WERI-Rb-1 (cell line): ENCODE measurements around the gene TRIM6.
"Not testable (repeated sequence)": the region's sequence is repeated elsewhere in the genome, so short reads cannot be mapped to it uniquely, and the experiment has no call there.

Experiments used
- DNase-seq: peaks from one replicate; pipeline ENCODE4 v3.0.0-alpha.2; 2020
- H3K27ac ChIP-seq: fragments of 250-450 bp; sonication (Bioruptor Pico); 2 replicates; pipeline ENCODE4 v1.5.1; 2020; ENCODE audit warnings: mild to moderate bottlenecking, moderate library complexity
- H3K27me3 ChIP-seq: fragments of 250-450 bp; sonication (Bioruptor Pico); 2 replicates; pipeline ENCODE4 v1.5.1; 2021; ENCODE audit warnings: mild to moderate bottlenecking, low read depth, moderate library complexity; ENCODE audit not compliant: insufficient read depth, severe bottlenecking
- H3K36me3 ChIP-seq: fragments of 250-450 bp; sonication (Bioruptor Pico); 2 replicates; pipeline ENCODE4 v1.5.1; 2020; ENCODE audit warnings: mild to moderate bottlenecking, moderate library complexity
- H3K4me3 ChIP-seq: 2 replicates; pipeline ENCODE4 v1.5.1; 2011; ENCODE audit warnings: low read depth, mild to moderate bottlenecking, control low read depth, low read length
- H3K9me3 ChIP-seq: fragments of 250-450 bp; sonication (Bioruptor Pico); 2 replicates; pipeline ENCODE4 v1.5.1; 2021; ENCODE audit warnings: mild to moderate bottlenecking, moderate library complexity; ENCODE audit not compliant: severe bottlenecking
- CTCF ChIP-seq: IDR thresholded peaks from 2 replicates; pipeline ENCODE4 v1.5.1; 2011; ENCODE audit warnings: low read depth, mild to moderate bottlenecking, control low read depth, inconsistent platforms, low read length

TRIM6 gene

GRCh38 chr11:5597953-5598352, 1.5 kb downstream of the TRIM6 start:
- Histone ChIP-seq H3K27me3 (peaks cover 84% of the 10 kb centered on the region), H3K9me3 (no peaks in the 10 kb centered on the region), H3K27ac (no peak overlapping the region), H3K4me3 (no peak overlapping the region), H3K36me3 (no peaks in the 10 kb centered on the region)
- no peak for TF ChIP-seq CTCF
- no peak for DNase-seq

GRCh38 chr11:5600374-5600851, 4.0 kb downstream of the TRIM6 start:
- Histone ChIP-seq H3K27me3 (peaks cover 87% of the 10 kb centered on the region), H3K27ac (no peak overlapping the region), H3K36me3 (no peaks in the 10 kb centered on the region), H3K4me3 (no peak overlapping the region), H3K9me3 (no peaks in the 10 kb centered on the region)
- peak; percentile 59 for DNase-seq
- TF ChIP-seq CTCF = peak; percentile 81

GRCh38 chr11:5602791-5603190, 6.4 kb downstream of the TRIM6 start:
- not testable (repeated sequence) for H3K4me3 ChIP-seq, H3K27ac ChIP-seq, H3K9me3 ChIP-seq, DNase-seq, H3K36me3 ChIP-seq
- peaks cover 89% of the 10 kb centered on the region for H3K27me3 ChIP-seq

- no peak for TF ChIP-seq CTCF
- Histone ChIP-seq H3K4me3 (no peak overlapping the region), H3K27ac (no peak overlapping the region), H3K36me3 (no peaks in the 10 kb centered on the region), H3K9me3 (no peaks in the 10 kb centered on the region), H3K27me3 (peaks cover 91% of the 10 kb centered on the region)
- no peak for DNase-seq
Measured at GRCh38 chr11:5603326-5603725, 6.9 kb downstream of the TRIM6 start.

- Histone ChIP-seq H3K9me3 (no peaks in the 10 kb centered on the region), H3K27ac (no peak overlapping the region), H3K4me3 (no peak overlapping the region), H3K27me3 (peaks cover 92% of the 10 kb centered on the region), H3K36me3 (no peaks in the 10 kb centered on the region)
- no peak for DNase-seq
- no peak for TF ChIP-seq CTCF
Measured at GRCh38 chr11:5604896-5605295, 8.5 kb downstream of the TRIM6 start.

- Histone ChIP-seq H3K27me3 (peaks cover 94% of the 10 kb centered on the region), H3K9me3 (no peaks in the 10 kb centered on the region), H3K36me3 (no peaks in the 10 kb centered on the region), H3K27ac (no peak overlapping the region), H3K4me3 (no peak overlapping the region)
- DNase-seq = no peak
- TF ChIP-seq CTCF = no peak
Measured at GRCh38 chr11:5605849-5606248, 9.4 kb downstream of the TRIM6 start.
